OCI-LY7 (cell line): ENCODE data around the gene MMP2. TPM values are rescaled to one million over a fixed set of nuclear protein-coding genes. Genes with fewer than 3 reads are reported as not detected.

Experiments used
- BruUV-seq: library from RNA; stranded (reverse); fragments of 400-500 nt; replicated peaks from 2 replicates; lab custom pipeline; 2021; lab: Mats Ljungman, UMichigan
- CTCF ChIA-PET: fragments of 300-600 bp; sonication (Branson Sonifier 250); formaldehyde crosslinking; loops from one replicate; lab custom pipeline; 2022; ENCODE audit warnings: antibody characterized with exemption; ENCODE audit not compliant: unreplicated experiment; lab: Charles Lee
- POLR2A ChIA-PET: fragments of 300-600 bp; sonication (Branson Sonifier 250); formaldehyde crosslinking; loops from one replicate; lab custom pipeline; 2022; ENCODE audit warnings: antibody characterized with exemption; lab: Charles Lee
- DNase-seq: peaks from one replicate; pipeline ENCODE4 v3.0.0-alpha.2; 2015; ENCODE audit warnings: low spot score
- H2AFZ ChIP-seq: fragments of 200-600 bp; sonication (generic), shearing (Covaris generic); 2 replicates; pipeline ENCODE4 v1.6.1; 2014; ENCODE audit warnings: mild to moderate bottlenecking, antibody characterized with exemption, low read length, moderate library complexity
- H3K27ac ChIP-seq: fragments of 200-600 bp; sonication (generic); 2 replicates; pipeline ENCODE4 v1.5.1; 2014; ENCODE audit warnings: mixed run types, low read depth, mild to moderate bottlenecking, moderate library complexity, low read length, inconsistent platforms; ENCODE audit not compliant: poor library complexity, severe bottlenecking
- H3K36me3 ChIP-seq: fragments of 200-600 bp; sonication (generic); 2 replicates; pipeline ENCODE4 v1.6.1; 2014; ENCODE audit warnings: mild to moderate bottlenecking, antibody characterized with exemption, low read length, moderate library complexity, mixed read lengths; ENCODE audit not compliant: insufficient read depth
- H3K4me1 ChIP-seq: fragments of 200-600 bp; sonication (generic); 2 replicates; pipeline ENCODE4 v1.5.1; 2014; ENCODE audit warnings: mild to moderate bottlenecking, low read length; ENCODE audit not compliant: insufficient read depth, poor library complexity, severe bottlenecking
- H3K4me2 ChIP-seq: fragments of 200-600 bp; sonication (generic); 2 replicates; pipeline ENCODE4 v1.6.1; 2014; ENCODE audit warnings: mild to moderate bottlenecking, low read length
- H3K4me3 ChIP-seq: fragments of 200-600 bp; sonication (generic); 2 replicates; pipeline ENCODE4 v1.5.1; 2014; ENCODE audit warnings: mild to moderate bottlenecking, low read depth, low read length; ENCODE audit not compliant: poor library complexity, severe bottlenecking
- H3K79me2 ChIP-seq: fragments of 200-600 bp; sonication (generic); 2 replicates; pipeline ENCODE4 v1.6.1; 2016; ENCODE audit warnings: low read depth, mild to moderate bottlenecking, low read length, moderate library complexity, mixed read lengths; ENCODE audit not compliant: insufficient read depth
- H3K9me2 ChIP-seq: fragments of 200-600 bp; sonication (generic); 2 replicates; pipeline ENCODE4 v1.6.1; 2016; ENCODE audit warnings: mild to moderate bottlenecking, low read length, mixed read lengths; ENCODE audit not compliant: insufficient read depth
- H3K9me3 ChIP-seq: fragments of 200-600 bp; sonication (generic); 2 replicates; pipeline ENCODE4 v1.6.1; 2014; ENCODE audit warnings: mild to moderate bottlenecking, mixed run types, low read length, mixed read lengths
- H4K20me1 ChIP-seq: fragments of 200-600 bp; sonication (generic); 2 replicates; pipeline ENCODE4 v1.6.1; 2014; ENCODE audit warnings: mild to moderate bottlenecking, antibody characterized with exemption, low read length, moderate library complexity, mixed read lengths; ENCODE audit not compliant: insufficient read depth
- CTCF ChIP-seq: fragments of 200-600 bp; sonication (generic); conservative IDR thresholded peaks from 2 replicates; pipeline ENCODE4 v1.5.1; 2014; ENCODE audit warnings: mild to moderate bottlenecking, antibody characterized with exemption, low read length, moderate library complexity, mixed read lengths
- EZH2phosphoT487 ChIP-seq: fragments of 200-600 bp; sonication (generic); IDR thresholded peaks from 2 replicates; pipeline ENCODE4 v1.6.1; 2018; ENCODE audit warnings: low read depth, borderline replicate concordance, mild to moderate bottlenecking, mixed run types, antibody characterized with exemption, low read length, moderate library complexity, mixed read lengths
- intact Hi-C: fragments of 100-400 bp; cut with micrococcal nuclease; formaldehyde crosslinking; loops from one replicate; pipeline ENCODE4 v1.10.0; 2022; ENCODE audit not compliant: unreplicated experiment
- total RNA-seq, 2 experiments: library from RNA; depleted of rRNA in 1 of 2; stranded (reverse); fragments of >200 nt in 1 of 2; shearing (Covaris generic) in 1 of 2; gene quantifications; 2 replicates each; pipeline ENCODE4 v1.2.3, GENCODE V29; 2014 to 2022

MMP2 gene
- total RNA-seq, 2 experiments from 2014 or later: 0.48 TPM; not detected in 1

GRCh38 chr16:55447231-55447630 lies 31.8 kb upstream of the MMP2 start:
- DNase-seq: no peak
- H3K9me2 ChIP-seq: no peaks in the 10 kb centered on the region
- H3K4me2 ChIP-seq: no peak overlapping the region
- H3K79me2 ChIP-seq: no peaks in the 10 kb centered on the region
- TF ChIP-seq CTCF (no peak), EZH2phosphoT487 (no peak)
- H3K4me1 ChIP-seq: no peaks in the 10 kb centered on the region
- BruUV-seq: no TSS peak
- no peaks in the 10 kb centered on the region for H3K36me3 ChIP-seq
- ChIA-PET POLR2A (no interaction called here), CTCF (no interaction called here)
- no peak overlapping the region for H2AFZ ChIP-seq
- no peaks in the 10 kb centered on the region for H3K9me3 ChIP-seq
- no peaks in the 10 kb centered on the region for H4K20me1 ChIP-seq
- H3K4me3 ChIP-seq: no peak overlapping the region
- intact Hi-C loops: no loop called here
- no peak overlapping the region for H3K27ac ChIP-seq

- no peaks in the 10 kb centered on the region for H4K20me1 ChIP-seq
- no peak for DNase-seq
- no TSS peak for BruUV-seq
- no peak overlapping the region for H3K4me2 ChIP-seq
- H3K79me2 ChIP-seq: no peaks in the 10 kb centered on the region
- intact Hi-C loops: no loop called here
- no peaks in the 10 kb centered on the region for H3K9me2 ChIP-seq
- no peaks in the 10 kb centered on the region for H3K4me1 ChIP-seq
- ChIA-PET POLR2A (no interaction called here), CTCF (no interaction called here)
- no peaks in the 10 kb centered on the region for H3K9me3 ChIP-seq
- no peak for TF ChIP-seq EZH2phosphoT487
- TF ChIP-seq CTCF: no peak
- no peak overlapping the region for H2AFZ ChIP-seq
- H3K27ac ChIP-seq: no peak overlapping the region
- no peaks in the 10 kb centered on the region for H3K36me3 ChIP-seq
- H3K4me3 ChIP-seq: no peak overlapping the region
Measured at GRCh38 chr16:55452996-55453395, 26.0 kb upstream of the MMP2 start.

- no peaks in the 10 kb centered on the region for H3K9me3 ChIP-seq
- no peak for DNase-seq
- no peak overlapping the region for H3K4me2 ChIP-seq
- POLR2A ChIA-PET: no interaction called here
- no peaks in the 10 kb centered on the region for H4K20me1 ChIP-seq
- no TSS peak for BruUV-seq
- no peak overlapping the region for H3K4me3 ChIP-seq
- H3K27ac ChIP-seq: no peak overlapping the region
- no peaks in the 10 kb centered on the region for H3K79me2 ChIP-seq
- H3K9me2 ChIP-seq: no peaks in the 10 kb centered on the region
- no peak overlapping the region for H2AFZ ChIP-seq
- no peaks in the 10 kb centered on the region for H3K36me3 ChIP-seq
- TF ChIP-seq CTCF (no peak), EZH2phosphoT487 (no peak)
- CTCF ChIA-PET: no interaction called here
- intact Hi-C loops: no loop called here
- no peaks in the 10 kb centered on the region for H3K4me1 ChIP-seq
Measured at GRCh38 chr16:55453909-55454308, 25.1 kb upstream of the MMP2 start.
